Liver (tissue), 9 donors: Measurements from ENCODE around the gene PRKACA. TPM values are rescaled to one million over a fixed set of nuclear protein-coding genes. Genes with fewer than 3 reads are reported as not detected.

Experiments used
- DNase-seq: peaks from one replicate; pipeline ENCODE4 v3.0.0-alpha.2; 2017; ENCODE audit warnings: low spot score
- H3K27ac ChIP-seq, 2 donors: one replicate each; pipeline ENCODE4 v1.7.0; 2013; ENCODE audit warnings: inconsistent platforms in 2 of 2, low read length in 2 of 2, control low read depth in 1 of 2, low read depth in 1 of 2, mild to moderate bottlenecking in 1 of 2
- H3K27me3 ChIP-seq, 4 donors: one replicate each; pipeline versions ENCODE4 v1.6.1 to v1.7.0; 2013; ENCODE audit warnings: low read length in 3 of 4, inconsistent platforms in 1 of 4, mild to moderate bottlenecking in 1 of 4, moderate library complexity in 1 of 4; ENCODE audit not compliant: control insufficient read depth in 4 of 4, insufficient read depth in 4 of 4
- H3K36me3 ChIP-seq, 4 donors: one replicate each; pipeline versions ENCODE4 v1.6.1 to v1.7.0; 2013; ENCODE audit warnings: low read length in 3 of 4, mild to moderate bottlenecking in 3 of 4, low read depth in 1 of 4, moderate library complexity in 1 of 4; ENCODE audit not compliant: control insufficient read depth in 4 of 4, insufficient read depth in 3 of 4
- H3K4me1 ChIP-seq, 4 donors: one replicate each; pipeline versions ENCODE4 v1.6.1 to v1.7.0; 2013; ENCODE audit warnings: low read length in 3 of 4, mild to moderate bottlenecking in 3 of 4, moderate library complexity in 1 of 4; ENCODE audit not compliant: control insufficient read depth in 4 of 4, insufficient read depth in 4 of 4
- H3K4me3 ChIP-seq, 3 donors: one replicate each; pipeline versions ENCODE4 v1.6.1 to v1.7.0; 2013; ENCODE audit warnings: low read length in 3 of 3, control low read depth in 1 of 3, low read depth in 1 of 3, mild to moderate bottlenecking in 1 of 3
- H3K9ac ChIP-seq, 2 donors: one replicate each; pipeline ENCODE4 v1.7.0; 2013; ENCODE audit warnings: low read length in 2 of 2, mild to moderate bottlenecking in 2 of 2, moderate library complexity in 2 of 2, control low read depth in 1 of 2, low read depth in 1 of 2
- H3K9me3 ChIP-seq, 4 donors: one replicate each; pipeline versions ENCODE4 v1.6.1 to v1.7.0; 2013; ENCODE audit warnings: low read length in 3 of 4; ENCODE audit not compliant: control insufficient read depth in 4 of 4
- EGR1 ChIP-seq, 2 donors: IDR thresholded peaks; 2 replicates each; pipeline ENCODE4 v1.6.1; 2016 to 2018; ENCODE audit warnings: antibody characterized with exemption in 2 of 2, low read depth in 2 of 2
- FOXA1 ChIP-seq: IDR thresholded peaks from 2 replicates; pipeline ENCODE4 v1.6.1; 2016; ENCODE audit warnings: antibody characterized with exemption
- GABPA ChIP-seq, 2 donors: IDR thresholded peaks in 1 of 2; conservative IDR thresholded peaks in 1 of 2; 2 replicates each; pipeline ENCODE4 v1.6.1; 2016; ENCODE audit warnings: antibody characterized with exemption in 2 of 2, mild to moderate bottlenecking in 1 of 2, moderate library complexity in 1 of 2
- HNF4A ChIP-seq, 2 donors: conservative IDR thresholded peaks; 2 replicates each; pipeline ENCODE4 v1.6.1; 2016; ENCODE audit warnings: antibody characterized with exemption in 2 of 2, mild to moderate bottlenecking in 2 of 2
- HNF4G ChIP-seq: IDR thresholded peaks from 2 replicates; pipeline ENCODE4 v1.6.1; 2016; ENCODE audit warnings: antibody characterized with exemption
- JUND ChIP-seq, 2 donors: IDR thresholded peaks; 2 replicates each; pipeline ENCODE4 v1.6.1; 2016; ENCODE audit warnings: antibody characterized with exemption in 2 of 2
- NR2F2 ChIP-seq: IDR thresholded peaks from 2 replicates; pipeline ENCODE4 v1.6.1; 2016; ENCODE audit warnings: antibody characterized with exemption
- RXRA ChIP-seq, 2 donors: IDR thresholded peaks; 2 replicates each; pipeline ENCODE4 v1.6.1; 2017 to 2018; ENCODE audit warnings: antibody characterized with exemption in 2 of 2, mild to moderate bottlenecking in 1 of 2
- SP1 ChIP-seq: IDR thresholded peaks from 2 replicates; pipeline ENCODE4 v1.6.1; 2018; ENCODE audit warnings: antibody characterized with exemption, mild to moderate bottlenecking
- TAF1 ChIP-seq: conservative IDR thresholded peaks from 2 replicates; pipeline ENCODE4 v1.6.1; 2016; ENCODE audit warnings: antibody characterized with exemption, mild to moderate bottlenecking
- YY1 ChIP-seq: IDR thresholded peaks from 2 replicates; pipeline ENCODE4 v1.6.1; 2016; ENCODE audit warnings: antibody characterized with exemption, mild to moderate bottlenecking
- ZBTB33 ChIP-seq: IDR thresholded peaks from 2 replicates; pipeline ENCODE4 v1.6.1; 2016; ENCODE audit warnings: antibody characterized with exemption
- WGBS: extraction: QIAGEN DNeasy Blood & Tissue Kit; methylation state at CpG from one replicate; pipeline ENCODE4 v1.1.7; 2013; 5-methylcytosine and 5-hydroxymethylcytosine counted together
- polyA plus RNA-seq, 2 donors: library from polyadenylated mRNA; stranded (reverse) in 1 of 2; unstranded in 1 of 2; fragments of 200-250 nt in 1 of 2; fragments of >200 nt in 1 of 2; fragmentation: Nextera tagmentation in 1 of 2; extraction: Ambion mirVana in 1 of 2; gene quantifications; one replicate each; pipeline versions ENCODE4 v1.2.1 to v1.2.3, GENCODE V29; 2013 to 2015
- total RNA-seq, 2 donors: library from RNA; depleted of rRNA; stranded (reverse); fragments of >200 nt; gene quantifications; one replicate each; pipeline ENCODE4 v1.2.3, GENCODE V29; 2014
- TF ChIP-seq, protein P1 (sequence below): IDR thresholded peaks from 2 replicates; pipeline ENCODE4 v1.6.1; 2016; ENCODE audit warnings: antibody characterized with exemption, mild to moderate bottlenecking
- TF ChIP-seq, protein P2 (sequence below): IDR thresholded peaks from 2 replicates; pipeline ENCODE4 v1.6.1; 2016; ENCODE audit warnings: antibody characterized with exemption
- donor health status: healthy.
- donor health status: healthy.
- donor health status: healthy.
- donor health status: healthy.
- donor health status: healthy.

The PRKACA gene
- total and polyA plus RNA-seq, 4 donors: 15.5 to 72.4 (median 40.2) TPM

- peaks cover 0 to 12% (median 4%) of the 10 kb centered on the region in 4 donors for H3K4me1 ChIP-seq
- H3K27me3 ChIP-seq: no peaks in the 10 kb centered on the region
- no peaks in the 10 kb centered on the region for H3K36me3 ChIP-seq
- DNase-seq: no peak
- H3K4me3 ChIP-seq: no peak overlapping the region
- WGBS: 71% methylated on average over 2 of the region's 2 CpGs
- H3K9me3 ChIP-seq: no peaks in the 10 kb centered on the region
- TF ChIP-seq EGR1 (IDR thresholded peaks at IDR 0.05; ENCODE audit: low read depth in 2 of 2) (no peak), SP1 (no peak), YY1 (no peak), JUND (IDR thresholded peaks at IDR 0.05) (no peak), TAF1 (no peak), HNF4A (conservative IDR thresholded peaks at IDR 0.05) (no peak), GABPA (IDR thresholded peaks at IDR 0.05 in 1 of 2, conservative IDR thresholded peaks at IDR 0.05 in 1 of 2) (no peak), NR2F2 (no peak)
- TF ChIP-seq, protein P1, sequence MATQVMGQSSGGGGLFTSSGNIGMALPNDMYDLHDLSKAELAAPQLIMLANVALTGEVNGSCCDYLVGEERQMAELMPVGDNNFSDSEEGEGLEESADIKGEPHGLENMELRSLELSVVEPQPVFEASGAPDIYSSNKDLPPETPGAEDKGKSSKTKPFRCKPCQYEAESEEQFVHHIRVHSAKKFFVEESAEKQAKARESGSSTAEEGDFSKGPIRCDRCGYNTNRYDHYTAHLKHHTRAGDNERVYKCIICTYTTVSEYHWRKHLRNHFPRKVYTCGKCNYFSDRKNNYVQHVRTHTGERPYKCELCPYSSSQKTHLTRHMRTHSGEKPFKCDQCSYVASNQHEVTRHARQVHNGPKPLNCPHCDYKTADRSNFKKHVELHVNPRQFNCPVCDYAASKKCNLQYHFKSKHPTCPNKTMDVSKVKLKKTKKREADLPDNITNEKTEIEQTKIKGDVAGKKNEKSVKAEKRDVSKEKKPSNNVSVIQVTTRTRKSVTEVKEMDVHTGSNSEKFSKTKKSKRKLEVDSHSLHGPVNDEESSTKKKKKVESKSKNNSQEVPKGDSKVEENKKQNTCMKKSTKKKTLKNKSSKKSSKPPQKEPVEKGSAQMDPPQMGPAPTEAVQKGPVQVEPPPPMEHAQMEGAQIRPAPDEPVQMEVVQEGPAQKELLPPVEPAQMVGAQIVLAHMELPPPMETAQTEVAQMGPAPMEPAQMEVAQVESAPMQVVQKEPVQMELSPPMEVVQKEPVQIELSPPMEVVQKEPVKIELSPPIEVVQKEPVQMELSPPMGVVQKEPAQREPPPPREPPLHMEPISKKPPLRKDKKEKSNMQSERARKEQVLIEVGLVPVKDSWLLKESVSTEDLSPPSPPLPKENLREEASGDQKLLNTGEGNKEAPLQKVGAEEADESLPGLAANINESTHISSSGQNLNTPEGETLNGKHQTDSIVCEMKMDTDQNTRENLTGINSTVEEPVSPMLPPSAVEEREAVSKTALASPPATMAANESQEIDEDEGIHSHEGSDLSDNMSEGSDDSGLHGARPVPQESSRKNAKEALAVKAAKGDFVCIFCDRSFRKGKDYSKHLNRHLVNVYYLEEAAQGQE: no peak
- TF ChIP-seq, protein P2, sequence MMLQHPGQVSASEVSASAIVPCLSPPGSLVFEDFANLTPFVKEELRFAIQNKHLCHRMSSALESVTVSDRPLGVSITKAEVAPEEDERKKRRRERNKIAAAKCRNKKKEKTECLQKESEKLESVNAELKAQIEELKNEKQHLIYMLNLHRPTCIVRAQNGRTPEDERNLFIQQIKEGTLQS: no peak
- no peak overlapping the region for H3K9ac ChIP-seq
- no peak overlapping the region for H3K27ac ChIP-seq
Observed at GRCh38 chr19:14066134-14066533, 51.4 kb downstream of the PRKACA start.

GRCh38 chr19:14063105-14063504 lies 54.5 kb downstream of the PRKACA start:
- 77% methylated on average over 7 of the region's 7 CpGs for WGBS
- no peaks in the 10 kb centered on the region for H3K9me3 ChIP-seq
- no peak for DNase-seq
- H3K9ac ChIP-seq: no peak overlapping the region
- H3K4me3 ChIP-seq: no peak overlapping the region
- H3K27ac ChIP-seq: no peak overlapping the region
- H3K27me3 ChIP-seq: peaks cover 0 to 3% (median 0%) of the 10 kb centered on the region in 4 donors
- H3K4me1 ChIP-seq: peaks cover 0 to 39% (median 24%) of the 10 kb centered on the region in 4 donors
- TF ChIP-seq TAF1 (no peak), HNF4G (no peak), RXRA (IDR thresholded peaks at IDR 0.05) (no peak), SP1 (no peak), HNF4A (conservative IDR thresholded peaks at IDR 0.05) (no peak), YY1 (no peak), ZBTB33 (no peak), GABPA (IDR thresholded peaks at IDR 0.05 in 1 of 2, conservative IDR thresholded peaks at IDR 0.05 in 1 of 2) (no peak), FOXA1 (no peak)
- TF ChIP-seq, protein P1: no peak
- H3K36me3 ChIP-seq: peaks cover 0 to 2% (median 0%) of the 10 kb centered on the region in 4 donors
